ENCODE results near the gene PPFIA3. TPM values are rescaled to one million over a fixed set of nuclear protein-coding genes. Genes with fewer than 3 reads are reported as not detected.
A peak's percentile ranks its signal among the peaks of the same experiment; 100 is the strongest.
"Not testable (repeated sequence)": the region's sequence is repeated elsewhere in the genome, so short reads cannot be mapped to it uniquely, and the experiment has no call there.

PPFIA3 gene
- total RNA-seq, 4 donors from 2014 or later = 1.8 to 6.7 (median 3.5) TPM

DNA sequence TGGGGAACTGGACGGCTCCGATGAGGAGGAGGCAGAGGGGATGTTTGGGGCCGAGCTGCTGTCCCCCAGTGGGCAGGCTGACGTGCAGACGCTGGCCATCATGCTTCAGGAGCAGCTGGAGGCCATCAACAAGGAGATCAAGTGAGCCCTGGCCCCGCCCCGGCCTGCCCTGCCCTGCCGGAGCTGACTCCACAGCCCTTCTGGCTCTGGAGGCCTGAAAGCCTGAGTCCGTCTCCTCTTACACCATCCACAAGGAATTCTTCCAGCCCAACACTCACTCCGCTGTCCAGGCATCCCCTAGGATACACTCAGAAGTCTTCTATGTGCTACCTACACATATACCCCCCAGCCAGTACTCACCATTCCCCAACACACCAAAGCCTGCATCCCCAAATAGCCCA, 17.4 kb downstream of the PPFIA3 start:
- H3K9me3 ChIP-seq = no peaks in the 10 kb centered on the region
- 68 to 70% methylated on average over 10 of the region's 10 CpGs for WGBS, 2 donors

DNA sequence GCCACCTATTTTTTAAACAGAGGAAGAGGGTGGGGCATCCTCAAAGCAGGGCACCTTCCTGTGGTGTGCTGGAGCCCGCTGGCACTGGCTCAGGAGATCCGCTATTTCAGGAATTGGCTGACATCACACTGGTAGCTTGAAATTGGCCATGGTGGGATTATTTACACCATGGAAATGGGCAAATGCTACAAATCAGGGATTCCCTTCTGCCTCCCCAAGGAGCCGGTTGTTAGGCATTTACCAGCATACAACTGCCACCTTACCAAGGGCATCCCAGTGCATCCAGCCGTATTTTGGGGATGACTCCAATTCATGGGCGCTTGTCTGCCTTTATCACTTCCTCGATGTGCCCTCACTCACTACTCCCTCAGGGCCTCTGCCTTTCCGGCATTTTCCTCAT, 21.6 kb downstream of the PPFIA3 start:
- peaks cover 0 to 25% (median 9%) of the 10 kb centered on the region in 4 donors for H3K4me1 ChIP-seq
- H3K36me3 ChIP-seq = no peaks in the 10 kb centered on the region
- no peaks in the 10 kb centered on the region for H3K9me3 ChIP-seq
- TF ChIP-seq, protein P1, sequence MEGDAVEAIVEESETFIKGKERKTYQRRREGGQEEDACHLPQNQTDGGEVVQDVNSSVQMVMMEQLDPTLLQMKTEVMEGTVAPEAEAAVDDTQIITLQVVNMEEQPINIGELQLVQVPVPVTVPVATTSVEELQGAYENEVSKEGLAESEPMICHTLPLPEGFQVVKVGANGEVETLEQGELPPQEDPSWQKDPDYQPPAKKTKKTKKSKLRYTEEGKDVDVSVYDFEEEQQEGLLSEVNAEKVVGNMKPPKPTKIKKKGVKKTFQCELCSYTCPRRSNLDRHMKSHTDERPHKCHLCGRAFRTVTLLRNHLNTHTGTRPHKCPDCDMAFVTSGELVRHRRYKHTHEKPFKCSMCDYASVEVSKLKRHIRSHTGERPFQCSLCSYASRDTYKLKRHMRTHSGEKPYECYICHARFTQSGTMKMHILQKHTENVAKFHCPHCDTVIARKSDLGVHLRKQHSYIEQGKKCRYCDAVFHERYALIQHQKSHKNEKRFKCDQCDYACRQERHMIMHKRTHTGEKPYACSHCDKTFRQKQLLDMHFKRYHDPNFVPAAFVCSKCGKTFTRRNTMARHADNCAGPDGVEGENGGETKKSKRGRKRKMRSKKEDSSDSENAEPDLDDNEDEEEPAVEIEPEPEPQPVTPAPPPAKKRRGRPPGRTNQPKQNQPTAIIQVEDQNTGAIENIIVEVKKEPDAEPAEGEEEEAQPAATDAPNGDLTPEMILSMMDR (IDR thresholded peaks at IDR 0.05) = no peak
- TF ChIP-seq POLR2A (IDR thresholded peaks at IDR 0.05) (no peak), EP300 (IDR thresholded peaks at IDR 0.05) (no peak)
- H3K27me3 ChIP-seq = peaks cover 0 to 34% of the 10 kb centered on the region in 2 donors
- WGBS, 2 donors = 90% methylated on average over 7 of the region's 7 CpGs
- H3K27ac ChIP-seq = no peak overlapping the region
- no peak for DNase-seq (ENCODE audit: low spot score in 2 of 2)
- H3K4me3 ChIP-seq = no peak overlapping the region

More for the DNA sequence above, 17.4 kb downstream of the PPFIA3 start:
- TF ChIP-seq POLR2A (IDR thresholded peaks at IDR 0.05) (no peak), EP300 (IDR thresholded peaks at IDR 0.05) (no peak)
- TF ChIP-seq, protein P1 (IDR thresholded peaks at IDR 0.05) = no peak
- peaks cover 0 to 25% (median 8%) of the 10 kb centered on the region in 4 donors for H3K4me1 ChIP-seq
- H3K27ac ChIP-seq = no peak overlapping the region
- no peak overlapping the region for H3K4me3 ChIP-seq
- DNase-seq (ENCODE audit: low spot score in 2 of 2) = no peak
- peaks cover 0 to 46% of the 10 kb centered on the region in 2 donors for H3K27me3 ChIP-seq
- no peaks in the 10 kb centered on the region for H3K36me3 ChIP-seq

DNA sequence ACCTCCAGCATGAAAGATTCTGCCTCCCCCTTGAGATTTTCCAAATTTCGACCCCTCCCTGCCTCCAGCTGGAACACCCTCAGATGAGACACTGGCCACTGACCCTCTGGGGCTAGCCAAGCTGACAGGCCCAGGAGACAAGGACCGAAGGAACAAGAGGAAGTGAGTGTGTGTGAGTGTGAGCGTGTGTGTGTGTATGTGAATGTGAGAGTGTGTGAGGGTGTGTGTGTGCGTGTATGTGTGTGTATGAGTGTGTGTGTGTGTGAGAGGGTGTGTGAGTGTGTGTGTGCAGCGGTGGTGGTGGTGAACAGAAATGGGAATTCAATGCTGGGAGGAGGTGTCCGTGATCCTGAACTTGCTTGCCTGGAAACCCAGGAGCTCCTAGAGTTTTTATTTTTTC, 22.0 kb downstream of the PPFIA3 start:
- no peak for DNase-seq (ENCODE audit: low spot score in 2 of 2)
- WGBS, 2 donors = 80 to 93% methylated on average over 6 of the region's 6 CpGs
- Histone ChIP-seq H3K9me3 (no peaks in the 10 kb centered on the region), H3K4me3 (no peak overlapping the region), H3K4me1 (peaks cover 0 to 25% (median 12%) of the 10 kb centered on the region in 4 donors), H3K27ac (no peak overlapping the region), H3K27me3 (peaks cover 0 to 33% of the 10 kb centered on the region in 2 donors), H3K36me3 (no peaks in the 10 kb centered on the region)
- TF ChIP-seq POLR2A (IDR thresholded peaks at IDR 0.05) = no peak

DNA sequence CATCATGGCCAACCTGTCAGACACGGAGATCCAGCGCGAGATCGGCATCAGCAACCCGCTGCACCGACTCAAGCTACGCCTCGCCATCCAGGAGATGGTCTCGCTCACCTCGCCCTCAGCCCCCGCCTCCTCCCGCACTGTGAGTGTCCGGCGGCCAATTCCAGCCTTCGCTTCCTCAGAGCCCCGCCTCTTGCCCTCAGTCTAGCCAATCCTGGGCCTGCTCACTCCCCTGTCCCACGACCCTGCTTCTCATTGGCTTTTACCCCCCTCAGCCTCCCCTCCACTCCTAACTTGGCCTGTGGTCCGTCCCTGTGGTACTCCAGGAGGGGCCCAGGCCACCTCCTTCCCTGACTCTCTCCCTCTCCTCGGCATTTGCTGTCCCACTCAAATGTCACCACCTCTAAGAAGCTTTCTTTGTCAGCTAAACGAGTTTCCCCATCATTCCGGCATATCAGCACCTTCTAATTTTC, 23.6 kb downstream of the PPFIA3 start:
- no peaks in the 10 kb centered on the region for H3K36me3 ChIP-seq
- H3K4me3 ChIP-seq = peak overlapping the region in 3 of 4 donors; percentile 37 to 53 (median 44)
- peaks cover 0 to 30% (median 12%) of the 10 kb centered on the region in 4 donors for H3K4me1 ChIP-seq
- DNase-seq (ENCODE audit: low spot score in 2 of 2) = peak in 1 of 2 donors; percentile 70
- WGBS, 2 donors = 2 to 3% methylated on average over 21 of the region's 21 CpGs
- peaks cover 0 to 26% of the 10 kb centered on the region in 2 donors for H3K27me3 ChIP-seq
- TF ChIP-seq, protein P1 (IDR thresholded peaks at IDR 0.05) = no peak
- TF ChIP-seq EP300 (IDR thresholded peaks at IDR 0.05) = peak in 1 of 2 donors; percentile 22
- TF ChIP-seq POLR2A (IDR thresholded peaks at IDR 0.05) = no peak
- no peaks in the 10 kb centered on the region for H3K9me3 ChIP-seq
- H3K27ac ChIP-seq = no peak overlapping the region

DNA sequence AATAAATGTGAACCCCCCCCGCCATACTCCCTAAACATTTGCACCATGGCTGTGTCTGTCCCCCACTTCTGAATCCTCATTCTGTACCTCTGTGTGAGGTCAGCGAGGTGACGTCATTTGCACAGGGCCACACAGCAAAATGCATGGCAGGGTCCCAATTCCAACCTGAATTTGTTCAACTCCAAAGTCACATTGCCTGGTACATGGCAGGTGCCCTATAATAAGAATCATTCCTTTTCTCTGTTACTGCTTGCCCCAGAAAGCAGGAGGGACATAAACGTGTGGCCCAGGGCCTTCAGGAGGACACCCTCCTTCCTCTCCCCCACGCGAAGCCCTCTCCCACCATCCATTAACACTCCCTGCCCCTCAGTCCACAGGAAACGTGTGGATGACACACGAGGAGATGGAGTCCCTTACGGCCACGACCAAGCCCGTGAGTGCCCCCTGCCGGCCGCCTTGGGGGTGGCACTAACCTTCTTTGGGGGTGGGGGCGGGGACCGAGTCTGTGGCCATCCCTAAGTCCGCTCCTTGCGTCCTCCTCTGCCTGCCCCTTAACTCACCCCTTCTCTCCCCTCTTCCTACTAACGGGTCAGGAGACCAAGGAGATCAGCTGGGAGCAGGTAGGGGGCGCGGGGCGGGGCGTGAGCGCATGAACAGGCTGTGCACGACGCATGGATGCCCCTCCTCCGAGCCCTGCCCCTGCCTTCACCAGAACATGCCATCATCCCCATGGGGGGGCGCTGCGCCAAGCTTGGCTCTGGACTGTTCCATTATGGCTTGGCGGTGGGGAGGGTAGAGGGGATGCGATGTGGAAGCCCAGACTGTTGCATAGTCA, 26.4 kb downstream of the PPFIA3 start:
- no peaks in the 10 kb centered on the region for H3K9me3 ChIP-seq
- no peaks in the 10 kb centered on the region for H3K36me3 ChIP-seq
- WGBS, 2 donors = 7 to 8% methylated on average over 23 to 28 of the region's 30 CpGs
- peaks cover 0 to 55% (median 22%) of the 10 kb centered on the region in 4 donors for H3K4me1 ChIP-seq
- peak; percentile 64 to 85 for DNase-seq (ENCODE audit: low spot score in 2 of 2)
- TF ChIP-seq, protein P1 (IDR thresholded peaks at IDR 0.05) = peak; percentile 80 to 88 (median 81)
- no peak for TF ChIP-seq EP300 (IDR thresholded peaks at IDR 0.05)
- peak overlapping the region in 1 of 4 donors; percentile 19 for H3K4me3 ChIP-seq
- no peak overlapping the region for H3K27ac ChIP-seq
- peaks cover 0 to 42% of the 10 kb centered on the region in 2 donors for H3K27me3 ChIP-seq

DNA sequence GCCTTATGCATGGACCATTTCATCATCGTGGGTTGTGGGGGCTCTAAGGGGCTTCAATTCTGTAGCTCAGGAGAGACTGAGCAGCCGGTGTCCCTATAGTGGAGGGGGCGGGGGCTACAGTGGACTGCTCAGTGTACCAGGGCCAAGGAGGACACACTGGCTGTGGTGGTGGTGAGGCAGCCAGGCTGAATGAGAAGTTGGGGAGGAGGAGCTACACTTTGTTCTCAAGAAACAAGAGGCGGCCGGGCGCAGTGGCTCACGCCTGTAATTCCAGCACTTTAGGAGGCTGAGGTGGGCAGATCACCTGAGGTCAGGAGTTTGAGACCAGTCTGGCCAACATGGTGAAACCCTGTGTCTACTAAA, 27.0 kb downstream of the PPFIA3 start:
- not testable (repeated sequence) for DNase-seq (ENCODE audit: low spot score in 2 of 2)
- 12 to 32% methylated on average over 4 to 7 of the region's 7 CpGs for WGBS, 2 donors

More for the DNA sequence above, 27.0 kb downstream of the PPFIA3 start:
- not testable (repeated sequence) for H3K4me3 ChIP-seq, H3K27ac ChIP-seq, H3K36me3 ChIP-seq, H3K9me3 ChIP-seq
- Histone ChIP-seq H3K27me3 (peaks cover 0 to 47% of the 10 kb centered on the region in 2 donors), H3K4me1 (peaks cover 0 to 61% (median 25%) of the 10 kb centered on the region in 4 donors)

Data from tibial nerve (tissue), 4 donors.